T-helper 1 cell (primary cell): Measurements from ENCODE around the gene RBMS1.

Experiments used
- DNase-seq, 5 donors: peaks; one replicate each; pipeline ENCODE4 v3.0.0-alpha.2; 2012 to 2020

Gene RBMS1

DNA sequence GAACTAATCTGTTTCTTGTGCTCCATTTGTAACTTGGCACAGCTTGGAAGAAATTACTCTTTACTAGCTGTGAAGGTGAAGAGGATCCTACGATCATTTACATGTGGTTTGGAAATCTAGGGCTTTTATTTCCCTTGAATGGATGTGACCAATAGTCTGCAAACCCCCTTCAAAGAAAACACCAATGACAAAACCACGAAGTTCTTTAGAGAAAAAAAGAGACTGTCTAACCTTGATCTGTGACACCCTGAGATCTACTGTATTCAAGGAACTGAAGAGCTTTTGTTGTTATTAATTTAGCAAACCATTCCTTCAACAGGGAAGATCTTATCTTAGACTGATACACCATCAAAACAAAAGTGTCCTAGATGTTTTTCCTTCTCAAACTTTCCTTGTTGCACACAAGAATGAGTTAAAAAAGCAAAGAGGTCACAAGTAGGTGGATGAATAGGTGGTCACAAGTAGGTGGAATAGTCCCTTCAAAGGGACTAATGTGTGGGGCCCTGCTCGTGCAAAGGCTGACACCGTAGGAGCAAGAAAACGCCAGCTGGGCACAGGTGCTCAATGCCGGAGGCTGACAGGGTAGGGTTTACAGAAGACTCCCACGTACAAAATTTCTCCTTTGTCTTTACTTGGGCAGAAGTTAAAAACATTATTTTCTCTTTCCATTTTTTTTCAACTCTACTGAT is 197.9 kb downstream of the RBMS1 start:
- DNase-seq, result no peak

DNA sequence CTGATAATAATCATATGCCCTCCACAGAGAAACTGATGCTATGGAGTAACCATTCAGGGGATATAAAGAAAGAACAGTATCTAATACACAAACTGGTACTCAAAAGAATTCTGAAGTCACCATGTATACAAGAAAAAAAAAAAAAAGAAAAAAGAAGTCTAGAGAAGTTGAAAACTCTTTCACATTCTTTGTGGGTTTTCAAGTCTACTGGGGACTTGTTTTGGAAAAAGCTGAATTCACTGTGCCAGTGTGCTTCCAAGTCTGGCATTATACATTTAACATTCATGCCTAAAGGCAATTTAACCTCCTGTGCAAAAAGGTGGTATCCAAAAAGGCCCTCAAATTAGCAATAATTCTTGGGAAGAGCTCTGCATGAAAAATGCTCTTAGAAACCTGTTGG is 198.7 kb downstream of the RBMS1 start:
- no peak for DNase-seq

DNA sequence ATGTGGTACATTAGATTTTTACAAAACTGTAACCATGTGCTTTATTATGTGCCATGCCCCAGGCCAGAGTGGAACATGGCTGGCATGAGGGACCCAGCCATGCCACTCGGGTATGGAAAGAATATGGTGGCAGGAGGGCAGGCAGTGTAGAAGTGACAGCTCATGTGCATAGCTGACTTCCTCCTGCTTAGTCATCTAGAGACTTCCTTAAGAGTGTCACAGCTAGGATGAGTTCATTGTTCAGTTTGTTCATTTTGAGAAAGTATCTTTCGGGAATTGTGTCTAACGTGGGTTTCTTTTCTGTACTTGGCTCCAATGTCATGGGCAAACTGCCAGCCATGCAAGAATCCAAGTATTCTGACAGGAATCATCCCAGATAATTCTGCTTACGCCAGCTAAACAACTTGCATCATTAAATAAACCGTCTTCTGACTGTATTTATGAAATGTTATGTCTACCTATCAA is 199.2 kb downstream of the RBMS1 start:
- DNase-seq, result peak in 1 of 5 donors; percentile 78

- no peak for DNase-seq
Measured at GRCh38 chr2:160293391-160294091, 200.1 kb downstream of the RBMS1 start.

GRCh38 chr2:160292225-160292624 is 201.4 kb downstream of the RBMS1 start:
- DNase-seq, result no peak

DNA sequence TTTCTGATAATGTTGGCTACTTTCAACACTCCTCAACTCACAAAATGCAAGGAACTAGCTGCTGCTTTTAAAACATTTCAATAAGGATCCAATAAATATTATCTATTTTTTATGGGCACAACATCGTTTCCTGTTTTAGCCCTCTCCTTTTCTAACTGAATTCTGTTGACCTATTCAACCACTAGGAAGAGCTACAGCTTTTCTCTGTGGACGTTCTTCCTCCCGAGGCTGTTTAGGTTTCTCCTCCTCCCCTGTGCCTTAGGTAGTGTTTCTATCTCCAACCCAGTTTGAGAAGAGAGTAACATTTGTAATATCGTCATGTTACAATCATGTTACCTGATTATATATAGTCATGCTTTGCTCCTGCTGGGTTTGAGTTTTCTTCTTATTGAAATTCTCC is 202.2 kb downstream of the RBMS1 start:
- DNase-seq, result no peak

DNA sequence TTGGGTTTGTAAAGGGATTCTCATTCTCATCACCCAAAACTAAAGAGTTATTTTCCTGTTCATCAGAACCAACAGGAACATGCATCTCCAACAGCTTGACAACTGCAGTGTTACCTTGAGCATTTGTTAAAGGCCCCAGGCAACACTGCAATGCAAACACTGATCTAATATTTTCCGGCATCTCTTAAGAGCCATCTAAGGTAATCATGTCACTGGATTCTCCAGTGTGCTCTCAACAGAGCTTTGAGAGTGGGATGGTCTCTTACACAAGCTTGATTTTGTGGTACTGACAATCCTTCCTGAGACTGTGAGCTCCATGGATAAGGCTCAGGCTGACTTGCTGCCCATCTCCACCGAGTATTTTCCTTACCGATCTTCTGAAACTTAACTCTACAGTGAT is 203.0 kb downstream of the RBMS1 start:
- no peak for DNase-seq

DNA sequence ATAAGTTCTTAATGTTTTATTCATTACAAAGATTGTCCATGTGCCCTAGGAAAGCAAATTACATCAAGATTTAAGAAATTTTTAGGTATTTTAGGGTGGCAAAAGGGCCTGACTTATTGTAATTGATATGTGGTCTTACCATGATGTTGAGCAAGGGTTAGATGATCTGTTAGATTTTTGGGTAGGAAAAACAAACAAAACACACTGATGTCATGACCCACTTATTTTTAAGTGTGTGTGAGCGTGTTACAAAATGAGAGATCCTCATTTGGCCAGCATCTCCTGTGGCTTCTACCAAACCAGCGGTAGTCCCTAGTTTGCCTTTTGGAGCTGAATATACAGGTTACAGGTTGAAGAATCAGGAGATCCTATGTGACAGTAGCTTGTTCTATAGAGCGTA is 203.8 kb downstream of the RBMS1 start:
- no peak for DNase-seq

GRCh38 chr2:160289126-160289525 is 204.5 kb downstream of the RBMS1 start:
- no peak for DNase-seq

DNA sequence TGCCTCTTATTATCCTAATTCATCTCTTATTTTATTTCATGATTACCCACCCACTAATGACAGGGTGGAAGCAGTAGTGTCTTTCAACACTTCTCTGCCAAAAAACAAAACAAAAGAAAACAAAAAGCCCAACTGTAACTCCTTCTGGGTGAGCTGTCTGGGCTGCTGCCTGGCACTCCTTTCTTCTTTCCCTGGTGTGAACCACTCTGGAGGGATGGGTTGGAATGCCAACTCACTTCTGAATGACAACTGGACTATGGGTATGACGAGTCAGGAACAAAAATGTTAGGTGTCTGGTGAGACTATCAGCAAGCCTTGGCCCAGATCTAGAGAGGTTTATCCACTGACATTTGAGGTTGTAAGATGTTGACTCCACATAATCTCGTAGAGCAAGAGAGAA is 205.3 kb downstream of the RBMS1 start:
- DNase-seq, result no peak

- DNase-seq, result no peak
Measured at GRCh38 chr2:160287476-160287875, 206.1 kb downstream of the RBMS1 start.

GRCh38 chr2:160286551-160286950 is 207.1 kb downstream of the RBMS1 start:
- DNase-seq, result no peak

GRCh38 chr2:160283675-160284074 is 209.9 kb downstream of the RBMS1 start:
- DNase-seq, result no peak

- no peak for DNase-seq
Measured at GRCh38 chr2:160282063-160282580, 211.5 kb downstream of the RBMS1 start.

DNA sequence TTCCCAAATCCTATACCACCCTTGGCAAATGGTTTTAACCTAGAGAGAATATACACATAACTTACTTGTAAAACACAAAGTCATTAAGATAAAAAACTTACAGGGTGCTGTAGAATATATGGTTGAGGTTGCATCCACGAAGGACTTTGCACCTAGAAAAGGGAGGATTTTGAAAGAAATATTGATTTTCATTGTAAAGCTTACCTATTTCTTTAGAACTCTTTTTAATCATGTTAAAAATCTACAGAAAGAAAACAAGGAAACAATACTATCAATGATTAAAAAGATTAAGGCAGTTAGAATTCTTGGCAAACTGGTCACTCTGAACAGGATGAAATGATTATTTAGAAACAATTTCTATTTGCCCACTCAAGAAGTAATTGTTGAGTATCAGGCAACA is 212.4 kb downstream of the RBMS1 start:
- DNase-seq, result no peak

- peak in 1 of 5 donors; percentile 54 for DNase-seq
Measured at GRCh38 chr2:160279813-160280465, 213.7 kb downstream of the RBMS1 start.

- no peak for DNase-seq
Measured at GRCh38 chr2:160278879-160279177, 214.8 kb downstream of the RBMS1 start.

GRCh38 chr2:160278101-160278878 is 215.3 kb downstream of the RBMS1 start:
- DNase-seq, result no peak

DNA sequence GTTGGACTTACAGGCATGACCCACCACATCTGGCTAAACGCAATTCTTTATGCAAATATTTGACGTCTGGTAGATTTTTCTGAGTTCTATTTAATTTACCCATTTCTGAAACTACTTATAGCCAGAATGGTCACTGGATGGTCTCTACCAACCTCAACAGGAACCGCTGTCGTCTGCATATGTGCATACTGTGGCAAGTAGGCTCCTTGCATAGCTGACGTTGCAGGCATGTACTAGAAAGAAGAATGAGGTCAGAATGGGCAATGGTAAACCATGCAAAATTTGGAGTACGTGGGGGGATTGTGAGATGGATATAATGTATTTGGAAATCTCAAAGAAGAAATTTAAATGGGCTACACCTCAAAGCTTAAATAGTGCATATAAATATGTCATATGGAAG is 216.5 kb downstream of the RBMS1 start:
- DNase-seq, result no peak

GRCh38 chr2:160275656-160276055 is 218.0 kb downstream of the RBMS1 start:
- DNase-seq, result no peak

DNA sequence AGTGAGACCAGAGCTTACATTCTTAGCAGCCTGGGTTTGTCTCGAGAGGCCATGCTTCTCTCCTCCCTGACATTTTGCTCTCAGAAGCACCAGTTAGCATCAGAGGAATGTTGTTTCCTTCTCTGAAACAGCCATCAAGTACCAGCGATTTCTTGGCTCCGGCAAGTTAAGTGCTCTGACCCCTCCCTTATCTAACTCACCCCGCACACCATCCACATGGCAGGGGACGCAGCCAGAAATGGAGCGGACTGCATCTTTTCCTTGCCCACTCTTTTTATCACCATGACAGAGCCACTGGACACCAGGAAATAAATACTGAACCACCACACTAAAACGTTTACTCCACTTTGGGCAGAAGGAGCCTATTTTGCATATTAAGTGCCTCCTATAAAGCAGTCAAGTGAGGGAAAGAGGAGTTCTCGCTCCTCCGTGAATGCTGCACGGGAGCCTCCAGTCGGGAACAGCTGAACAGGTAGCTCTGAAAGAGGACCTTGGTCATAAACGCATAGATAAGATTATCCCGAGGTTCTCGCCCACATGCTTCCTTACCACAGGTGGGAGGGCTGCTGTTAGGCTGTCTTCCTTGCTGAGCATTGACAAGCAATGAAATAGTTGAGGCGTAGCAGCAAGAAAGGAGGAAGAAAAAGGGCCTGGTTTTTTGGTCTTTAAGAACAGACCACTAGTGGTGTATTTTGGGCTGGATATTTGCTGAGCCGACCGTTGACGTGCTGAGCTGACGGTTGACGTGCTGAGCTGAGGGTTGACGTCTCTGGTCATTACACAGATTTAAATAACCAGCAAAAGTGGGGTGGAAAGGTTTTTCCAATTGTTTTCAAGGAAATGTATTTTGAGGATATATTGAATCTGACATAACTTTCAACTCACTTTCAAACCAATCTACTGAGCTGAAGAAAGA is 222.2 kb downstream of the RBMS1 start:
- no peak for DNase-seq

- no peak for DNase-seq
Measured at GRCh38 chr2:160270571-160271113, 223.0 kb downstream of the RBMS1 start.
